ENCODE measurements around the gene SLC38A10. TPM values are rescaled to one million over a fixed set of nuclear protein-coding genes. Genes with fewer than 3 reads are reported as not detected.

Gene SLC38A10
- total RNA-seq, 1 experiment from 2014 or later = 109 TPM

Other genes with a start within 250 kb of the SLC38A10 start
- not detected for gene PVALEF, start 129.8 kb downstream of the SLC38A10 start, total RNA-seq (2021; ENCODE audit: unreplicated experiment)
- 4.4 TPM for gene AATK, start 129.1 kb downstream of the SLC38A10 start, total RNA-seq (2021; ENCODE audit: unreplicated experiment)
- gene CEP131, start 72.3 kb downstream of the SLC38A10 start, total RNA-seq (2021; ENCODE audit: unreplicated experiment) = 30.2 TPM
- 50.6 TPM for gene TEPSIN, start 56.3 kb downstream of the SLC38A10 start, total RNA-seq (2021; ENCODE audit: unreplicated experiment)
- 102 TPM for gene NDUFAF8, start 56.0 kb downstream of the SLC38A10 start, total RNA-seq (2021; ENCODE audit: unreplicated experiment)
- 45.2 TPM for gene BAHCC1, start 100.2 kb upstream of the SLC38A10 start, total RNA-seq (2021; ENCODE audit: unreplicated experiment)
- gene ACTG1, start 217.5 kb upstream of the SLC38A10 start, total RNA-seq (2021; ENCODE audit: unreplicated experiment) = 6,223 TPM
- 10.1 TPM for gene FSCN2, start 233.1 kb upstream of the SLC38A10 start, total RNA-seq (2021; ENCODE audit: unreplicated experiment)